HUES48 (cell line): ENCODE measurements around the gene SOX14.

Experiments
- H3K27ac ChIP-seq: one replicate; pipeline ENCODE4 v1.7.0; 2013; ENCODE audit warnings: low read depth, low read length, inconsistent platforms
- H3K27me3 ChIP-seq: 2 replicates; pipeline ENCODE4 v1.6.1; 2013; ENCODE audit warnings: mild to moderate bottlenecking, low read length; ENCODE audit not compliant: control insufficient read depth, insufficient read depth
- H3K36me3 ChIP-seq: 2 replicates; pipeline ENCODE4 v1.6.1; 2013; ENCODE audit warnings: low read length; ENCODE audit not compliant: control insufficient read depth, insufficient read depth
- H3K4me1 ChIP-seq: 2 replicates; pipeline ENCODE4 v1.6.1; 2013; ENCODE audit warnings: mild to moderate bottlenecking, low read length; ENCODE audit not compliant: control insufficient read depth, insufficient read depth
- H3K4me3 ChIP-seq: 2 replicates; pipeline ENCODE4 v1.5.1; 2013; ENCODE audit warnings: mild to moderate bottlenecking, low read depth, low read length
- H3K9ac ChIP-seq: 2 replicates; pipeline ENCODE4 v1.6.1; 2013; ENCODE audit warnings: mild to moderate bottlenecking, low read depth, low read length, moderate library complexity
- H3K9me3 ChIP-seq: 2 replicates; pipeline ENCODE4 v1.6.1; 2013; ENCODE audit warnings: low read length; ENCODE audit not compliant: control insufficient read depth, insufficient read depth

SOX14 gene

DNA sequence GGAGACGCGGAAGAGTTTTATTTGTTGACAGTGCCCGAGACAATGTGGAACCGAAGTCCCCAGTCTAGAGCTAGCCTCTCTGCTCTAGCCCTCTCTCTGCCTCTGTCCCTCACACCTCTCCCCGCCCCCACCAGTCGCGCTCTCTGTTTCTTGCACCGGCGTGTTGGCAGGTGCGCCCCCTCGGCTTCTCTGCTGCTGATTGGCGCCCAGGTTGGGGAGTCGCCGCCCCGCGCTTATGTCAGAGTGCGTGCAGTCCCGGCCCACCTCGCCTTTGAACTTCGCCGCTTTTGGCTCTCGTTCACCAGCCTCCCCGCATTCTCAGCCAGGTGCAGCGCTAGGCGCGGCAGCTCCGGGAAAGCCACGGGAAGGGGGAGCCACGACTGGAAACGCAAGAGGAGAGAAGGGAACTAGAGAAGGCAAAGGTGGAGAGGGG, at the start of gene SOX14:
Gene SOX14, plus strand, starts transcription at position 315 of the 433 bp plus-strand sequence. CDS start 470 bp downstream, outside the sequence.
- Histone ChIP-seq H3K9me3 (no peaks in the 10 kb centered on the region), H3K27me3 (peaks cover 99% of the 10 kb centered on the region), H3K9ac (no peak within 1 kb of the TSS), H3K36me3 (no peaks in the 10 kb centered on the region), H3K4me3 (peak within 1 kb of the TSS; percentile 50), H3K27ac (no peak within 1 kb of the TSS), H3K4me1 (peaks cover 74% of the 10 kb centered on the region)

- Histone ChIP-seq H3K4me1 (no peaks in the 10 kb centered on the region), H3K27me3 (no peaks in the 10 kb centered on the region; the same call in 1 of the 2 replicates), H3K4me3 (no peak overlapping the region), H3K27ac (no peak overlapping the region), H3K9me3 (no peaks in the 10 kb centered on the region), H3K9ac (no peak overlapping the region), H3K36me3 (no peaks in the 10 kb centered on the region)
These were observed 49.6 kb upstream of the SOX14 start for GRCh38 chr3:137714551-137714950.

DNA sequence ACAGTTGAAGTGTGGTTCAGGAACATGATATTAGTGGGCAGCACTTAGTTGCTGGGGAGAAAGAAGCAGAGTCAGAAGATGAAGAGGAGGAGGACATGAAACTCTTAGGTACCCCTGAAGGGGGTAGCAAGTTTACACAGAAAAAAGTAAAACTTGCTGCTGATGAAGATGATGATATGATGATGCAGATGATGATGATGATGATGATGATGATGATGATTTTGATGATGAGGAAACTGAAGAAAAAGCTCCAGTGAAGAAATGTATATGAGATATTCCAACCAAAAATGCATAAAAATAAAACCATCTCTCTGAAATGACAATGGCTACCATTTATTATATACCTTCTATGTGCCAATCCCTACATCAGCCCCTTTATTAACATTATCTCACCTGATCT, 39.9 kb upstream of the SOX14 start:
- no peaks in the 10 kb centered on the region for H3K4me1 ChIP-seq
- H3K4me3 ChIP-seq, result no peak overlapping the region

GRCh38 chr3:137737208-137737607, 26.9 kb upstream of the SOX14 start:
- Histone ChIP-seq H3K4me3 (no peak overlapping the region), H3K4me1 (no peaks in the 10 kb centered on the region), H3K9me3 (peaks cover 3% of the 10 kb centered on the region; the same call in 1 of the 2 replicates), H3K27ac (no peak overlapping the region), H3K36me3 (no peaks in the 10 kb centered on the region), H3K27me3 (no peaks in the 10 kb centered on the region), H3K9ac (no peak overlapping the region)

More for the DNA sequence above, 39.9 kb upstream of the SOX14 start:
- Histone ChIP-seq H3K27ac (no peak overlapping the region), H3K9ac (no peak overlapping the region), H3K27me3 (no peaks in the 10 kb centered on the region; the same call in 1 of the 2 replicates), H3K36me3 (no peaks in the 10 kb centered on the region), H3K9me3 (no peaks in the 10 kb centered on the region)

DNA sequence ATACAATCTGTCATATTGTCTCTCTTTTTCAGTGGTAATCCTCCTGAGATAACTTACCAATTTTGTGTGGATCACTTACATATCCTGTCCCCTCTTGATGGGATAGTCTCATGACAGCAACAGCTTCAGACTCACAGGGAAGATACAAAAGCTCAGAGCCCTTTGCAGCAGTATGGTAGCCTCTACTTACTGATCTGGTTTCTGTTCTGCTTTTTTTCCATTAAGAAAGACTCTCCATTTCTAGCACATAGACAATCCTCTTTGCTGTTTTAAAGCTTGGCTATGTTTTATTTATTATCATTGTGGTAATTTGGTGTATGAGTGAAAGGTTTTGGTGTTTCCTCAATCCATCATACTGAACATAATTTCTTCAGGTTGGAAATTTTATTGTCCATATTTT, 25.4 kb upstream of the SOX14 start:
- Histone ChIP-seq H3K9ac (no peak overlapping the region), H3K4me3 (no peak overlapping the region), H3K36me3 (no peaks in the 10 kb centered on the region), H3K27ac (no peak overlapping the region), H3K9me3 (peaks cover 3% of the 10 kb centered on the region; the same call in 1 of the 2 replicates), H3K4me1 (no peaks in the 10 kb centered on the region), H3K27me3 (no peaks in the 10 kb centered on the region)

DNA sequence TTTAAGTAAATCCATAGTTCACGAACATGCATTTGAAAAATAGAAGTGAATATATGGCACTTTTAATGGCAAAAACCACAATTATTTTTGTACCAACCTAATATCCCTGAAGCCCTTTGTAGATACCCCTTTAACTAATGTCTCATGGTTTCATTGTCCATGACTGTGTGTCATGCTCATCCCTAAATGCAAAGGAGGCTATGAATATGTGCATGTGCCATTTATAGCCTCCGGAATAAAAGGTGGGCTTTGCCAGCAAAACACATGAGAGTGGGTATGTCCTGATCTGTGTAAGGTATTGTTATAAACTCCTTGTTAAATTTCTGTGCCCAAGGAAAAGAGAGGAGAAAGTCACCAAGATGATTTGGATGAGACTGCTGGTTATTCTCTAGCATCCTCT, 20.5 kb upstream of the SOX14 start:
- H3K27ac ChIP-seq, result no peak overlapping the region
- no peaks in the 10 kb centered on the region for H3K9me3 ChIP-seq
- H3K4me1 ChIP-seq, result peaks cover 7% of the 10 kb centered on the region; the same call in 1 of the 2 replicates
- H3K36me3 ChIP-seq, result no peaks in the 10 kb centered on the region
- no peak overlapping the region for H3K4me3 ChIP-seq
- H3K27me3 ChIP-seq, result peaks cover 13% of the 10 kb centered on the region
- no peak overlapping the region for H3K9ac ChIP-seq

DNA sequence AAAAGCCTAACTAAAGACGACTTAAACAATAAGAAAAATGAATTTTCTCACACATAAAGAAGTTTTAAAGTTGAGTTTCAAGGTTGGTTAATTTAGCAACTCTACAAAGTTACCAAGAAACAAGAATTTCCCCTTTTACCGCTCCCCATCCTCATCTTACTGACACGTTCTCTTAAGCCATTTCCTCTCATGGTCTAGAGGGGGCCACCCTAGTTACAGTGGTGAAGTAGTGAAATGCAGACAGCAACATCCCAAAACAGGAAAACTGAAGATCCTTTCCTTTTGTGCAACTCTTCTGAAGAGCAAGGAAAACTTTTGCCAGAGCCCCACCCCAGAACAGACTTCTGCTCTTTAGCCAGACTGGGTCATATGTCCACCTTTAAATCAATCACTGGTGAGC, 17.3 kb upstream of the SOX14 start:
- Histone ChIP-seq H3K9me3 (no peaks in the 10 kb centered on the region), H3K4me1 (peaks cover 7% of the 10 kb centered on the region; the same call in 1 of the 2 replicates), H3K36me3 (no peaks in the 10 kb centered on the region), H3K27ac (no peak overlapping the region), H3K27me3 (peaks cover 13% of the 10 kb centered on the region), H3K4me3 (no peak overlapping the region), H3K9ac (no peak overlapping the region)

DNA sequence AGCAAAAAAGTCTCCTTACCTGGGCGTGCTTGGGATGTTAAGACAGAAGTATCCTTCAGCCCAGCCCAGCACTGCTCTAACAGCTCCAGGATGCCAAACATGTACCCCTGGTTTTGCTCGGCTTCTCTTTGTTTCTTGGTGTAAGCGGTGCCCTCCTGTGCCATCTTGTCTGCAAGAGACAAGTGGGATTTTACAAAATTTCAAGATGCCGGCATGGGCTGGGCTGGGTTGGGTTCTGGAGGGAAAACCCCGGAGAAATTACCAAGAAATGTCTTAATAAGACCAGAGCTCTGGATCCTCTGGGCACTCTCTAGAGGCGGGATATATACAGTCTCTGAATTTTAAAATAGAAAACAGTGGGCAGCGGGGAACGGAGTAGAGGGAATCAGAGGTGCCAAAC, 4.6 kb upstream of the SOX14 start:
- no peak overlapping the region for H3K27ac ChIP-seq
- no peaks in the 10 kb centered on the region for H3K36me3 ChIP-seq
- no peak overlapping the region for H3K9ac ChIP-seq
- H3K9me3 ChIP-seq, result no peaks in the 10 kb centered on the region
- H3K4me3 ChIP-seq, result no peak overlapping the region
- peaks cover 72% of the 10 kb centered on the region for H3K27me3 ChIP-seq
- peaks cover 33% of the 10 kb centered on the region for H3K4me1 ChIP-seq

GRCh38 chr3:137760341-137761098, 3.6 kb upstream of the SOX14 start:
- Histone ChIP-seq H3K9me3 (no peaks in the 10 kb centered on the region), H3K4me1 (peaks cover 41% of the 10 kb centered on the region), H3K9ac (no peak overlapping the region), H3K27ac (no peak overlapping the region), H3K4me3 (peak overlapping the region; percentile 32), H3K36me3 (no peaks in the 10 kb centered on the region), H3K27me3 (peaks cover 82% of the 10 kb centered on the region)

GRCh38 chr3:137761099-137761562, 3.0 kb upstream of the SOX14 start:
- no peaks in the 10 kb centered on the region for H3K36me3 ChIP-seq
- H3K27me3 ChIP-seq, result peaks cover 88% of the 10 kb centered on the region
- H3K9ac ChIP-seq, result no peak overlapping the region
- H3K9me3 ChIP-seq, result no peaks in the 10 kb centered on the region
- 0 out of 2 replicates have a peak overlapping the region, but pooled peaks have one; percentile 26 for H3K4me3 ChIP-seq
- H3K27ac ChIP-seq, result no peak overlapping the region
- H3K4me1 ChIP-seq, result peaks cover 45% of the 10 kb centered on the region
